SJSA1 (cell line): Measurements from ENCODE around the gene ST14. TPM values are rescaled to one million over a fixed set of nuclear protein-coding genes. Genes with fewer than 3 reads are reported as not detected.
"Not testable (repeated sequence)": the region's sequence is repeated elsewhere in the genome, so short reads cannot be mapped to it uniquely, and the experiment has no call there.

Source experiments
- DNase-seq, 2 experiments: peaks; one replicate each; pipeline ENCODE4 v3.0.0-alpha.2; 2015 to 2020; ENCODE audit warnings: low spot score in 2 of 2, low read depth in 1 of 2
- H3K27ac ChIP-seq: fragments of 250-450 bp; sonication (Bioruptor Pico); 2 replicates; pipeline ENCODE4 v1.5.1; 2020; ENCODE audit warnings: mild to moderate bottlenecking, moderate library complexity
- H3K27me3 ChIP-seq: fragments of 250-450 bp; sonication (Bioruptor Pico); replicated peaks from 2 replicates; pipeline ENCODE4 v1.5.1; 2020; ENCODE audit warnings: mild to moderate bottlenecking, moderate library complexity
- H3K36me3 ChIP-seq: fragments of 250-450 bp; sonication (Bioruptor Pico); 2 replicates; pipeline ENCODE4 v1.5.1; 2020; ENCODE audit warnings: mild to moderate bottlenecking
- H3K4me1 ChIP-seq: fragments of 250-450 bp; sonication (Bioruptor Pico); replicated peaks from 2 replicates; pipeline ENCODE4 v1.6.1; 2021; ENCODE audit warnings: mild to moderate bottlenecking
- H3K4me3 ChIP-seq: fragments of 250-450 bp; sonication (Bioruptor Pico); 2 replicates; pipeline ENCODE4 v1.5.1; 2020; ENCODE audit warnings: mild to moderate bottlenecking
- H3K9me3 ChIP-seq: fragments of 250-450 bp; sonication (Bioruptor Pico); replicated peaks from 2 replicates; pipeline ENCODE4 v1.5.1; 2020; ENCODE audit warnings: mild to moderate bottlenecking
- total RNA-seq: library from RNA; depleted of rRNA; stranded (reverse); fragments of >200 nt; shearing (Covaris generic); gene quantifications from 2 replicates; pipeline ENCODE4 v1.2.3, GENCODE V29; 2014

Gene ST14
- total RNA-seq, 1 experiment from 2014 or later = not detected

DNA sequence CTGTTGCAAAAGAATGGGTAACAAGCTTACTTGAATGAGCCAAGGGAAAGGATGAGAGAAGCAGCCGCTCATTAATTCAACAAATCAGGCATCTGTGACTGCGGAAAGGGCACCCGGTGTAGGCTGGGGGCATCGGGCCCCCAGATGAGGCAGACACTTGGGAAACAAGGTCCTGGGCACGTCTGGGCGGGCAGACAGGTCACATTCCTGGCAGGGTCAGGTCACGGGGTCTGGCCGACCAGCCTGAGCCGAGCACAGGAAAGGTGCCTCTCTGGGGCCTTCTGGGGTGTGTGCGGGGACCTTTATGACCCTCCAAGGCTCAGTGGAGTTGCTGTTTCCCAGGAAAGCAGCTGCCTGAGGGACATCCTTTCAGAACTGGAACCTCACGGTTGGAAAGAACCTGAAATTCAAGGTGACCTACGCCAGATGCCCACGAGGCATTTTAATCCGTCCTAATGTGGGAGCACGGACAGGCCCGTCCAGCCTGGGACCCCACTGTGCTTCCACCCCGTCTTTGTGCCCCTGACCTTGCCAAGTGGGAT, 57.1 kb downstream of the ST14 start:
- H3K27ac ChIP-seq = no peak overlapping the region
- no peaks in the 10 kb centered on the region; the same call in 1 of the 2 replicates for H3K4me1 ChIP-seq
- no peaks in the 10 kb centered on the region for H3K36me3 ChIP-seq
- no peaks in the 10 kb centered on the region for H3K9me3 ChIP-seq
- H3K4me3 ChIP-seq = no peak overlapping the region
- no peak for DNase-seq
- no peaks in the 10 kb centered on the region for H3K27me3 ChIP-seq

DNA sequence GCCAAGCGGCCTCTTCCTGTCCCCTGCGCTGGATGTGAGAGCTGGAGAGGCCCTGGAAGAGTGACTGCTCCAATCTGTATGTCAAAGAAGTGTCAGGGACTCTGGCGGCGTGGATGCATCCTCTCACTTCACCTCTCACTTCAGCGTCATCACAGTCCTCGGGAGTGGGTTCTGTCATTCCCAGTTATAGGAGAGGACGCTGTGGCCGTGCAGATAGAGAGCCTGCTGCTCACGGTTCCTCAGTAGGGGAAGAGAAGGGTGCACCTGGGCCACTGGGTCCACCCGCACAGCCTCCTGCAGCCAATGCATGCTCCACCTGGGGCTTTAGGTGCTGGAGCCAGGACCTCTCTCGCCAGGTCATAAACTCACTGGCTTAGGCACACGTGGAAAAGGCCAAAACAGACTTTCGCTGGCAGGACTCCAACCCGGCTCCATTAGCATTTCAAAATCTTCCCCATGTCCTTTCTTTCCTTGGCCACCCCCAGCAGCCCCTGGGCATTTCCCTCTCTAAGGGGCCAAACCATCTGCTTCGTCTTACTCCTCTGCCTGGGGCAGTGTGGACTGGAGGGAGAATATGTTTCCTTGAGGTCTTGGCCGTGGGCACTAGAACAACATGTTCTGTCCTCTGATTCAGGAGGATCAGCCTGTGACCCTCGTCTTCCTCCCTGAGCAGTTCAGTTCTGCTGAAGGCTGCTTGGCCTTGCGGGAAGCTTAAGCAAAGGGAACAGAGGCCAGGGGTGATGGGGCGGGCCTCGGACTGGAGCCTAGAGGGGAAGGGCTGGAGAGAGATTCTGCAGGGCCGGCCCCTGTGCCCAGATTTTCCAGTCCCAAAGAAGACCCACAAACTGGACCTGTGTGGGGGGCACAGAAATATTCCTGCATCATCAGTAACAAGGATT, 57.8 kb downstream of the ST14 start:
- no peak overlapping the region for H3K27ac ChIP-seq
- no peak overlapping the region for H3K4me3 ChIP-seq
- no peaks in the 10 kb centered on the region for H3K36me3 ChIP-seq
- no peaks in the 10 kb centered on the region for H3K4me1 ChIP-seq
- H3K9me3 ChIP-seq = no peaks in the 10 kb centered on the region
- no peaks in the 10 kb centered on the region for H3K27me3 ChIP-seq
- no peak for DNase-seq

DNA sequence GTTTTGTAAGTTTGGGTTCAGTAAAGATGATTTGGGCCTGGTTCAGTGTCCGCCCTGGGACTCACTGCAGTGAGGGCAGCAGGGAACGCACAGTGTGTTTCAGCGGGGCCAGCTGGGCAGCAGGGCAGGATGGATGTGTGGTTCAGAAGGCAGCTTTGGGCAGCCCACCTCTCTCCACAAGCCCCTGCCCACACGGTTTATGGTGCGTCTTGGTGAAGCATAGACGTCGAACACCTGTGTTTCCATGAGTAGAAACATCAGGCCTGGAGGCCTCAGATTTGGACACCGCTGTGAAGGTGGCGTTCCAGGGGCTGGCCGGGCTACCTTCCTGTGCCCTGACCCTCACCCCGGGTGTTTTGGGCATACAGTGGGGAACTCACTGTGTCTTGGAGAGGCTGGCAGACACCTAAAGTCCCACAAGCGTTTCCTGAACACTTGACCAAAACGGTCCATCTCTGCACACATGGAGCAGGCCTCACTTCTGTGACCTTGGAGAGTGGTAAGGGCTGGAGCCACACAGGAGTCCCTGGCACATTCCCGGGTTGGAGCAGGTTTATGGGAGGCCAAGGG, 59.0 kb downstream of the ST14 start:
- Histone ChIP-seq H3K36me3 (no peaks in the 10 kb centered on the region), H3K27ac (no peak overlapping the region), H3K9me3 (no peaks in the 10 kb centered on the region), H3K27me3 (no peaks in the 10 kb centered on the region), H3K4me3 (no peak overlapping the region), H3K4me1 (no peaks in the 10 kb centered on the region)
- no peak for DNase-seq

DNA sequence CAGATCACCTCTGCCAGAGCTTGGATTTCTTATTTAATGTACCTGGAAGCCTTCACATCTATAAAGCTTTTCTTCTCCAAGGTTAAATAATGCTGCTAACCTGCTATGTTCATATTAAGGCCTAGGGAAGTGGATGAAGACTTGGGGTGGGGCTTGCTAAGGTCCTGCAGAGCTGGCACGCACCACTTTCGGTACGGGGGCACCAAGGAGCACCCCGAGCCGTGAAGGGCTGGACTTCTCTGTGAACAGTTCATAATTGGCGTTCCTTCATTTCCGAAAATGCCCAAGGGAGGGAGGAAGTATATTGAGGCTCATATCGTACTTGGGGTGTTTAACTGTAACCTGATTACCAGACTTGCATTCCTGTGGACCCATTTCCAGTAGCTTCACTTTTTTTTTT, 59.6 kb downstream of the ST14 start:
- Histone ChIP-seq H3K27me3 (no peaks in the 10 kb centered on the region), H3K4me1 (no peaks in the 10 kb centered on the region), H3K9me3 (no peaks in the 10 kb centered on the region), H3K36me3 (no peaks in the 10 kb centered on the region), H3K4me3 (no peak overlapping the region), H3K27ac (no peak overlapping the region)
- no peak for DNase-seq

DNA sequence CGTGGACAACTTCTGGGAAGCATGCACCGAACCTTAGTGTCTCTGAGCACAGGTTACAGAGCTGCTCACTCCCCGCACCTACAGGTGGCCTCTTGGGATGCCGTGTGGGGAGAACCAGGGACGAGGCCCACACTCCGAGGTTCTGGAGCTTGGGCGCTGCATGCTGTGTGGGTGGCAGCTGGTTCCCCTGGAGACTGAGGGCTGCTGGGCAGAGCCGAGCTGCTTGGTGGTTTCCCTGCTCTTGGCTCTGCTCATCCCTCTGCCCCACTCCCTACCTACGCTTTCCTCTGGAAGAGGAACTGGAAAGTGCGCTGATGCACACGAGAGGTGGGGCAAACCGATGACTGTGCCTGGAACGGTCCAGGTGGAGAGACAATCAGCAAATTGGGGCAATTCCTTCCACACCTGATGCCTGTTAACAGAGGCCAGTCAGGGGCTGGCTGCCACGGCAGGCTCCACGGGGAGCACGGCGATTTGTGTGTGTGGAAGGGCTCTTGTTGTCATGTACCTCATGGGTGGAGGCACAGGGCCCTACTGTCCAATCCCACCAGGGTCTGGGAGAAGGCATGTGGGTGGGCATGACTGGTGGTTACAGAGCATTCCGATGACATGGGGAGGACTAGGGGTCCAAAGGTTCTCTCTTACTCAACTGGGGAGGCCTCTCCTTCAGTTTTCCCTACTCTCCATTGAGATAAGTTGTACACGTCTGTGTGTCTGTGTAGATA, 60.9 kb downstream of the ST14 start:
- DNase-seq = no peak
- Histone ChIP-seq H3K27ac (no peak overlapping the region), H3K36me3 (no peaks in the 10 kb centered on the region), H3K4me1 (no peaks in the 10 kb centered on the region), H3K9me3 (no peaks in the 10 kb centered on the region), H3K4me3 (no peak overlapping the region), H3K27me3 (no peaks in the 10 kb centered on the region)

DNA sequence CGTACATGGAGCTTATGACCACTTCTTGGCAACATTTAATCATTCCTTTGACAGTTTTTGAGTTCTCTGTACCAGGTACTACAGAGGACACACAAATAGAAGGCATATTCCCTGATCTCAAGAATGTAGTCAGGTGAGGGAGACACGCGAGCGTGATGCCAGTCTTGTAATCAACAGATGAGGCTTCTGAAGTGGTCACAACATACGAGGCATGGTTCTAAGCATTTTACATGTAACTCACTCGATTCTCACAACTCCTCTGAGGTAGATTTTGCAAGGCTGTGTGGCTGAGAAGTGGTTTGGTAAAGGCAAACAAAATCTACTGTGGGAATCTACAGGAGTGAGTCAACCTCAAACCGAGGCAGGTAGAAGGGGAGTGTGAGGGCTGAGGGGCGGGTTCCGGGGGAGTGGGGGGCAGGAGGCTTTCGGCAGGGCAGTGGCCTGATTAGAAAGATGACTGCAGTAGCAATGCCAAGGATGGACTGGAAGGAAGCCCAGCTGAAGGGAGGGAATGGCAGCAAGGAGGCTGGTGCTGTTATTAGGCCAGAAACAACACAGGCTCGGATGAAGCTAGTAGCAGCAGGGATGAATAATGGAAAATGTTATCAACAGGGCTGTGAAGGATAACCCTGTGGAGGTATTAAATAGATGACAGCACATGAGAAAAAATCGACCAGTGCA, 63.8 kb downstream of the ST14 start:
- DNase-seq = no peak
- Histone ChIP-seq H3K36me3 (no peaks in the 10 kb centered on the region), H3K27ac (no peak overlapping the region), H3K27me3 (no peaks in the 10 kb centered on the region), H3K4me3 (no peak overlapping the region), H3K4me1 (no peaks in the 10 kb centered on the region), H3K9me3 (no peaks in the 10 kb centered on the region)

DNA sequence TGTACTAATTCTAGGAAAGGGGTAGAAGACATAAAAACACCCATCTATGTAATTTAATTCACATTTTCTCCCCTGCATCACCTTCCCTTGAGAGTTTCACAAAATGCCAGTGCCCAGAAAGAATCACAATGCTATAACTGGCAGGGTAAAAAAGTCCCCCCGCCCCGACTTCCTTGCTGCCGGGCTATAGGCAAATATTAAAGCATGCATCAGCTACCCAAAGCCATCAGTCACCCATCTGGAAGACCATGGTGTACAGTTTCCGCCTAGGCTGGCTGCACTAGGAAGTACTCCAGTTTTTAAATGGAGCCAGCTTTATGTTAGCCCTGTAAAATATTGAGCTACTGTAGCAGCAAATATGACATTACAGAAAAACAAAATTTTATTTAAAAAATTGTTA, 67.8 kb downstream of the ST14 start:
- H3K27me3 ChIP-seq = no peaks in the 10 kb centered on the region
- H3K9me3 ChIP-seq = no peaks in the 10 kb centered on the region
- H3K4me3 ChIP-seq = no peak overlapping the region
- no peaks in the 10 kb centered on the region for H3K36me3 ChIP-seq
- no peaks in the 10 kb centered on the region for H3K4me1 ChIP-seq
- H3K27ac ChIP-seq = no peak overlapping the region
- DNase-seq = no peak

DNA sequence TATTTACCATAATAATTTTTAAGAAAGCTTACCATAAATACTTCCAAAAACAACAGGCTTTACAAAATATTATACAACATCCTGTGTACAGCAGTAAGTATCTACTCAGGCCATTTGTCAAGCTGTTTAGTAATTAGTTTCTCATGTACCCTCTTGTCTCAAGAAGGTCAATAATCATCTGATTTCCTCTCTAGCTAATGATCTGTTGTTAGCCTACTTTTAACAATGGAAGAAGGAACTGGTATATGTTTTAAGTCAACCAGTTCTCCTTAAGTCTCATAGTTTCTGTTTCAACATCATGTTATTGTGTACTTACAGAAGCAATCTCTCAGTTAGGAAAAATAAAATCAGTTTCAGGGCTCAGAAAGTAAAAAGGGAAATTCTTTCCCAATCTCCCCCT, 73.9 kb downstream of the ST14 start:
- H3K4me1 ChIP-seq, H3K27me3 ChIP-seq, H3K4me3 ChIP-seq, H3K27ac ChIP-seq, DNase-seq, H3K9me3 ChIP-seq, H3K36me3 ChIP-seq: not testable (repeated sequence)

DNA sequence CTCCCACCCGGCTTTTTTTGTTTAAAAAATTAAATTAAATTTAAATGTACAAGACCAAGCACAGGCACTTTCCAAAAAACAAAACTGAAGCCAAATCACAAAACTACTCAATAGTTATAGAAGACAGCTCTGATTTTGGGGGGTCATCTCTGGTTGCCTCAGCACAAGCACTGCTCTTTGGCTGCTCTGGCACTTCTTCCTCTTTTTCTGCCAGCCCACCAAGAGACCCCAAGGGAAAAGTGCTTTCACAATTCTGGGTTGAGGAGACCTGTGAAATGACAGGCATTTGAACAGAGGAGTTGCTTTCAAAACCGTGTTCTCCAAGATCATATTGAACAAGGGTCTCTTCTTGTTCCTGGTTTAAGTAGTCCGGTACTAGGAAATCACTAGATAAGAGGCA, 74.3 kb downstream of the ST14 start:
- not testable (repeated sequence) for H3K4me1 ChIP-seq, H3K9me3 ChIP-seq, DNase-seq, H3K4me3 ChIP-seq, H3K27me3 ChIP-seq, H3K36me3 ChIP-seq, H3K27ac ChIP-seq

DNA sequence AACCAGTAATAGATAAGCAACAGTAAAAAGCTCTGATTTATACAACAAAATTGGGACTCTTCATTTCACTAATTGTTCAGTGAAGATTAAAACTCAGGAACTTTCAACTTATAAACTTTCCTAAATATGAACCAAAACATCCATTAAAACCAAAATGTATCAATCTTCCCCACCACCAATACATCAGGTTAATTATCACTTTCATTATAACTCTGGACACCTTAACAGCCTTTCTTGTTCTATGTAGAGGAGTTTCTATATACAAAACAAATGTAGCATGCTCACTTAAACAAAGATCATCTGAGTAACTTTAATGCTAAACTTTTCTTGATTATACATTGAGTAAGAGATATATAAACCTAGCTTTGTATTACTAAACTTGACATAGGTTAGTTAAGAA, 74.7 kb downstream of the ST14 start:
- H3K27me3 ChIP-seq = no peaks in the 10 kb centered on the region
- no peaks in the 10 kb centered on the region for H3K36me3 ChIP-seq
- no peaks in the 10 kb centered on the region for H3K9me3 ChIP-seq
- no peaks in the 10 kb centered on the region for H3K4me1 ChIP-seq
- no peak for DNase-seq
- H3K27ac ChIP-seq = no peak overlapping the region
- H3K4me3 ChIP-seq = no peak overlapping the region

DNA sequence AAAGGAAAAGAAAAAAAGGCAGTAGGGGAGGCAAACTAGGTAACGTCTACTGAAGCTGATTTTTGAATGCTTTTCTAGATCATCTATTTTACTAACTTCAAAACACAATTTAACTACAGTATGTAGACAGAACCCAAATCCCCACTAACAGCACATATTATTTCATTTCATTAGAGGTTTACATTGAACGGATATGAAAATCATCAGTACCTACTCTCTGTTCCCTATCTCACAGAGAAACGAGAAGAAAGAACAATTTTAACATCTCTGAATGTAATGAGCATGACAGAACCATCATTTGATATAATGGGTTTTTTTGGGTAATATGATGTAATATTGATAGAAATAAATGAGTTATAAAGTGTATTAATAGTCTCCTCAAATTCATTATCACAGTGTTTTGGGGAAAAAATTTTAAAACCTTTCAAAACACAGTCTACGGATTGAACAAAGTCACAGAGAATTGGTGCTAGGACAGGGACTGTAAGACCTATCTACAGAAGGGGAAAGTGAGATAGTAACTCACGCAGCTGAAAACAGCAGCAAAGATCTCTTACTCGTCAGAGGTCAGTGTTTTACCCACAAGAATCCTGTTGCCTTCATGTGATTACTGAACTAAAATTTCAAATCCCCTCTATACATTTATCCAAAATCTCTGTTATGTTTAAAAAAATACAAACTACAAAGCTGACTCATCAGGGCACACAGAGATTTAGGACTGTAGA, 77.9 kb downstream of the ST14 start:
- Histone ChIP-seq H3K27me3 (no peaks in the 10 kb centered on the region), H3K9me3 (no peaks in the 10 kb centered on the region), H3K4me3 (no peak overlapping the region), H3K36me3 (no peaks in the 10 kb centered on the region), H3K27ac (no peak overlapping the region), H3K4me1 (no peaks in the 10 kb centered on the region)
- DNase-seq = no peak

DNA sequence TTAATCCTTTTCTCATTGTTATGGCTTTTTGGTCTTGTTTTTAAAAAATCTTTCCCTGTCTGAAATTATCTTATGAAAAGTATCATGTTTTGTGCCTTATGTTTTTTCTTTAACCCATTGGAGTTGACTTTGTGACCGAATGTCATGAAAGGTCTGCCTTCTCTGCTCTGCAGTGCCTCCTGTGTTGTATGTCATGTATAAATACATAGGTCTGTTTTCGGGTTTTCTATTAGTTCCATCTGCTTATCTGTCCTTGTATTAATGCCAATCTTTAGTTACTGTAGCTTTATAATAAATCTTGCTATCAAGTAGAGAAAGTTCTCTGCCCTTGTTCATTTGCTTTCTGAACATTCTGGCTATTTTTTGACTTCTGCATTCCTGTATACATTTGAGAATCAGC, 82.1 kb downstream of the ST14 start:
- Histone ChIP-seq H3K36me3 (no peaks in the 10 kb centered on the region), H3K27me3 (no peaks in the 10 kb centered on the region), H3K9me3 (no peaks in the 10 kb centered on the region), H3K4me1 (no peaks in the 10 kb centered on the region), H3K27ac (no peak overlapping the region), H3K4me3 (no peak overlapping the region)
- DNase-seq = no peak

DNA sequence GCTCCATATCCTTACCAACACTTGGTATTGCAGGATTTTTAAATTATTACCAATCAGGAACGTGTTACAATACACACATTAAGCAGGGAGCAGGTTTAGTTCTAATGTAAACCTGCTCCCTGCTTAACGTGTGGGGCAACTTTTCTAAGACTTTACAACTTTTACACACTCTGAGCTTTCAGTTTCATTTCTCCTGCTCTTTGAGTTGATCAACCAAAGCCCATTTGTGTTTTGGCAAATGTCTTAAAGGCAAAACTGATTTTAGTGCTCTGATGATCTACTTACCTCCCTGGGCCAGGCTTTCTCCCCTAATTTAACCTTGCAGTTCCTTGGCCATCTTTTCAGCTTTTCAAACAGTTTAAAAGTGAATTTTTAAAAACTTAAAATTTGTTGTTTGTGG, 84.2 kb downstream of the ST14 start:
- no peaks in the 10 kb centered on the region for H3K36me3 ChIP-seq
- no peaks in the 10 kb centered on the region for H3K27me3 ChIP-seq
- no peaks in the 10 kb centered on the region for H3K9me3 ChIP-seq
- no peak for DNase-seq
- H3K4me3 ChIP-seq = no peak overlapping the region
- H3K27ac ChIP-seq = no peak overlapping the region
- no peaks in the 10 kb centered on the region for H3K4me1 ChIP-seq
